HFF-Myc (cell line): Measurements from ENCODE around the gene PALLD.

Experiments used
- DNase-seq: peaks from one replicate; pipeline ENCODE4 v3.0.0-alpha.2; 2011; ENCODE audit warnings: low read depth; ENCODE audit errors: extremely low read depth
- H3K4me3 ChIP-seq: replicated peaks from 2 replicates; pipeline ENCODE4 v1.5.1; 2011; ENCODE audit warnings: low read depth, mild to moderate bottlenecking, control low read depth, low read length
- TF ChIP-seq, protein P1 (sequence below): IDR thresholded peaks from 2 replicates; pipeline ENCODE4 v1.5.1; 2012; ENCODE audit warnings: mild to moderate bottlenecking, low read depth, low read length, control low read depth; ENCODE audit errors: missing control alignments

PALLD gene

DNA sequence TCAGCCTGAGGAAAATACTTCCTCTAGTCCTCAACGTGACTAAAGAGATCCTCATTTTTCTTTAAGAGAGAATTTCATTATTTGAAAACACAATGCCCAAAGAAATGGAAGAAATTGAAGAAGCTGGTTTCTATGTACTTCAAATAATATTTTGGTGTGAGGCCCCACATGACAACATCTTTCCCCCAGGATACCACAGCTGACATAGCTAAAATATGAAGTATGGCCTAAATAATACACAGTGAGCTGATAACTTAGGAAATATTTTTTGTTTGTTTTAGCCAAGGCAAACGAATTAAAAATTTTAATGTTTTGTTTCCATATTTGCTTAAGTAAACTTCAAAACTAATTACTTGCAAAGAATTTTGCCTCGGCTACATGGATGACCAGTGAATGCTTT lies 364.0 kb downstream of the PALLD start:
- TF ChIP-seq, protein P1, sequence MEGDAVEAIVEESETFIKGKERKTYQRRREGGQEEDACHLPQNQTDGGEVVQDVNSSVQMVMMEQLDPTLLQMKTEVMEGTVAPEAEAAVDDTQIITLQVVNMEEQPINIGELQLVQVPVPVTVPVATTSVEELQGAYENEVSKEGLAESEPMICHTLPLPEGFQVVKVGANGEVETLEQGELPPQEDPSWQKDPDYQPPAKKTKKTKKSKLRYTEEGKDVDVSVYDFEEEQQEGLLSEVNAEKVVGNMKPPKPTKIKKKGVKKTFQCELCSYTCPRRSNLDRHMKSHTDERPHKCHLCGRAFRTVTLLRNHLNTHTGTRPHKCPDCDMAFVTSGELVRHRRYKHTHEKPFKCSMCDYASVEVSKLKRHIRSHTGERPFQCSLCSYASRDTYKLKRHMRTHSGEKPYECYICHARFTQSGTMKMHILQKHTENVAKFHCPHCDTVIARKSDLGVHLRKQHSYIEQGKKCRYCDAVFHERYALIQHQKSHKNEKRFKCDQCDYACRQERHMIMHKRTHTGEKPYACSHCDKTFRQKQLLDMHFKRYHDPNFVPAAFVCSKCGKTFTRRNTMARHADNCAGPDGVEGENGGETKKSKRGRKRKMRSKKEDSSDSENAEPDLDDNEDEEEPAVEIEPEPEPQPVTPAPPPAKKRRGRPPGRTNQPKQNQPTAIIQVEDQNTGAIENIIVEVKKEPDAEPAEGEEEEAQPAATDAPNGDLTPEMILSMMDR, result no peak
- H3K4me3 ChIP-seq, result no peak overlapping the region
- DNase-seq, result no peak

DNA sequence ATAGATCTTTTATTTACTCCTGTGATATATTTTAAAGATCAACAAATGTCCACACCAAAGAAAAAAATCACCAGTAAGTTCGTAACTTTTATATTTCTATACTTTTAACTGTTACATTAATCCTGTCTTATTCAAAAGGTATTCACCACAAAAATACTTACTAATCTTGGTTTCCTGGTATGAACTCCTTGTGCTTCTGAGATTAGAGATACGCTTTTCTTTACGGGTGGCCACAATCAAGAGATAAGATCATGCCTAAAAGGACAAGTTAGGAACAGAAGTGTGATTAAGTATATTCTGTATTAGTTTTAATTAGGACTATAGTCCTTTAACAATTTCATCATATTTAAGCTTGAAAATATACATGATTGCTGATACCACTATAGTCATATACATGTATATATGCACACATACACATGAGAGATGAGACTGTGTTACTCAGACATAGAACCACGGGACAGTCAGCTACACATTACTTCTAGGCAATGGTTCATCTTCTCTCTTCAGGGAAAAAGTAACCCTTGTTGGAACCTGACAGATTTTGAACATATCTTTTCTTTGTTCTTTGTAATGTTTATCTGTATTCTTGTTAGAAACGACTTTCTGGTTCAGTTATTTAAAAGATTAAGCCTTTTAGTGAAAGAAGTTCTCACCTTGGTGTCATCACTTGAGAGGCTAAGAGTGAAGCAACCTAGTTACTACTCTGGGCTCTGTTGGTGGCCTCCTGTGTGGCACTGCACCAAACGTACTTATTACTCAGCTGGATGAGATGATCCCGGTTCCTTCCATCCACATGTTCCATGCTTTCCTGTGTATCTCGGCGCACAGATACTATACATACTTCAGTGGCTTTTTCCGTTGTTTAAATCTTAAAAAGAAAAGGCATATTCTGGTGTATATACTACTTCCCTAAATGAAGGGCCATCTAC lies 367.1 kb downstream of the PALLD start:
- H3K4me3 ChIP-seq, result no peak overlapping the region
- TF ChIP-seq, protein P1, result no peak
- no peak for DNase-seq

- no peak overlapping the region for H3K4me3 ChIP-seq
- no peak for DNase-seq
- TF ChIP-seq, protein P1, result peak; percentile 56
These were observed 368.1 kb downstream of the PALLD start for GRCh38 chr4:168864821-168865541.

GRCh38 chr4:168865854-168866253 lies 369.0 kb downstream of the PALLD start:
- H3K4me3 ChIP-seq, result no peak overlapping the region
- no peak for DNase-seq
- TF ChIP-seq, protein P1, result no peak

DNA sequence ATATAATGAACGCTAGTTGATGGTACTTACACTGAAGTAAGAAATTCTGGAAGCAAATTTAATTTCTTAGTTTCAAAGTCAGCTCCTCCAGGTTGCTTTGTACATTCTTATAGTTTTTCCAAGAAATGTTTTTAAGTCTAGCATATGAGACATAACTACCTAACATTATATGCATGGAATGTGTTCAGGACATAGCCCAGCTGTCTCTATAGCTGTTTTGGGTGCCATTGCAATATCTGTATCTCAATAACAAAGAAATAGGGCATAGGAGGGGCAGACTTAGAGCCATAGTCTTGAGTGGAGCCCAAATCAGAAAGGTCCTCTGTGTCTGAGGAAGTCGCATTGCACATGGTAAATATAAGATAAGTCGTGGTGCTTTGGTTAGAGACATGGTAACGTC lies 369.8 kb downstream of the PALLD start:
- H3K4me3 ChIP-seq, result no peak overlapping the region
- TF ChIP-seq, protein P1, result no peak
- no peak for DNase-seq

GRCh38 chr4:168867128-168867527 lies 370.3 kb downstream of the PALLD start:
- no peak for DNase-seq
- TF ChIP-seq, protein P1, result no peak
- no peak overlapping the region for H3K4me3 ChIP-seq
